BE2C (cell line): Measurements from ENCODE around the gene PXK.

Experiments used
- DNase-seq: peaks from one replicate; pipeline ENCODE4 v3.0.0-alpha.2; 2020
- H3K27me3 ChIP-seq: fragments of 250-450 bp; sonication (Bioruptor Pico); 2 replicates; pipeline ENCODE4 v1.5.1; 2020; ENCODE audit warnings: mild to moderate bottlenecking
- H3K36me3 ChIP-seq: fragments of 250-450 bp; sonication (Bioruptor Pico); 2 replicates; pipeline ENCODE4 v1.5.1; 2020; ENCODE audit warnings: mild to moderate bottlenecking
- H3K4me1 ChIP-seq: fragments of 250-450 bp; sonication (Bioruptor Pico); 2 replicates; pipeline ENCODE4 v1.5.1; 2020
- H3K4me3 ChIP-seq: 2 replicates; pipeline ENCODE4 v1.5.1; 2011; ENCODE audit warnings: low read depth, low read length
- H3K9me3 ChIP-seq: fragments of 250-450 bp; sonication (Bioruptor Pico); 2 replicates; pipeline ENCODE4 v1.5.1; 2020
- TF ChIP-seq, protein P1 (sequence below): IDR thresholded peaks from 2 replicates; pipeline ENCODE4 v1.5.1; 2012; ENCODE audit warnings: mild to moderate bottlenecking, low read depth, low read length

Gene PXK

DNA sequence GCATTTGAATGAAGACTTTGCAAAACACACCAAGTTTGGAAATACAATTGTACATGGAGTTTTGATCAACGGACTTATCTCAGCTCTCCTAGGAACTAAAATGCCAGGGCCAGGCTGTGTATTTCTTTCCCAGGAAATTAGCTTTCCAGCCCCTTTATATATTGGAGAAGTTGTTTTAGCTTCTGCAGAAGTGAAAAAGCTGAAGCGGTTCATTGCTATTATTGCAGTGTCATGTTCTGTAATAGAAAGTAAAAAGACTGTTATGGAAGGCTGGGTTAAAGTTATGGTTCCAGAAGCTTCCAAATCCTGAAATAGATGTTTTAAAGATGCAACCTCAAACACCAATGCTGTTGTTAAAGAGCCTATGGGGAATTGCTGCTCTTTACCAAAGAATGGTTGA lies 14.9 kb upstream of the PXK start:
- Histone ChIP-seq H3K36me3 (no peaks in the 10 kb centered on the region; the same call in 1 of the 2 replicates), H3K9me3 (no peaks in the 10 kb centered on the region), H3K4me1 (no peaks in the 10 kb centered on the region), H3K4me3 (no peak overlapping the region), H3K27me3 (no peaks in the 10 kb centered on the region)
- DNase-seq, result no peak
- TF ChIP-seq, protein P1, sequence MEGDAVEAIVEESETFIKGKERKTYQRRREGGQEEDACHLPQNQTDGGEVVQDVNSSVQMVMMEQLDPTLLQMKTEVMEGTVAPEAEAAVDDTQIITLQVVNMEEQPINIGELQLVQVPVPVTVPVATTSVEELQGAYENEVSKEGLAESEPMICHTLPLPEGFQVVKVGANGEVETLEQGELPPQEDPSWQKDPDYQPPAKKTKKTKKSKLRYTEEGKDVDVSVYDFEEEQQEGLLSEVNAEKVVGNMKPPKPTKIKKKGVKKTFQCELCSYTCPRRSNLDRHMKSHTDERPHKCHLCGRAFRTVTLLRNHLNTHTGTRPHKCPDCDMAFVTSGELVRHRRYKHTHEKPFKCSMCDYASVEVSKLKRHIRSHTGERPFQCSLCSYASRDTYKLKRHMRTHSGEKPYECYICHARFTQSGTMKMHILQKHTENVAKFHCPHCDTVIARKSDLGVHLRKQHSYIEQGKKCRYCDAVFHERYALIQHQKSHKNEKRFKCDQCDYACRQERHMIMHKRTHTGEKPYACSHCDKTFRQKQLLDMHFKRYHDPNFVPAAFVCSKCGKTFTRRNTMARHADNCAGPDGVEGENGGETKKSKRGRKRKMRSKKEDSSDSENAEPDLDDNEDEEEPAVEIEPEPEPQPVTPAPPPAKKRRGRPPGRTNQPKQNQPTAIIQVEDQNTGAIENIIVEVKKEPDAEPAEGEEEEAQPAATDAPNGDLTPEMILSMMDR, result no peak

DNA sequence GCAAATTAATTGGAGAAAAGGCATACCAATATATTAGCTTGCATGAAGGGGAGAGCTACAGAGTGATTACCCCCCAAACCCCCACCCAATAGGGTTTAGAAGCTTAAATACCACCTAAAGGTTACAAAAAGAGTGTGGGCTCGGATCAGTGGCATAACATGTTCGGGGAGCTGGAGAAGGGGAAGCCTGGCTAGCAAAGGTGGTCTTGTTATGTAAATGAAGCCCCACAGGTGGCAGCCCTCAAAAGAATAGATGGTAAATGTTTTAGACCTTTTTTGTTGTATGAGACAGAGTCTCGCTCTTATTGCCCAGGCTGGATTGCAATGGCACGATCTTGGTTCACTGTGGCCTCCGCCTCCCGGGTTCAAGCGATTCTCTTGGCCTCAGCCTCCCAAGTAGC lies 10.9 kb upstream of the PXK start:
- Histone ChIP-seq H3K4me1 (no peaks in the 10 kb centered on the region), H3K27me3 (no peaks in the 10 kb centered on the region), H3K4me3 (no peak overlapping the region), H3K36me3 (no peaks in the 10 kb centered on the region), H3K9me3 (no peaks in the 10 kb centered on the region)
- TF ChIP-seq, protein P1, result no peak
- DNase-seq, result no peak

DNA sequence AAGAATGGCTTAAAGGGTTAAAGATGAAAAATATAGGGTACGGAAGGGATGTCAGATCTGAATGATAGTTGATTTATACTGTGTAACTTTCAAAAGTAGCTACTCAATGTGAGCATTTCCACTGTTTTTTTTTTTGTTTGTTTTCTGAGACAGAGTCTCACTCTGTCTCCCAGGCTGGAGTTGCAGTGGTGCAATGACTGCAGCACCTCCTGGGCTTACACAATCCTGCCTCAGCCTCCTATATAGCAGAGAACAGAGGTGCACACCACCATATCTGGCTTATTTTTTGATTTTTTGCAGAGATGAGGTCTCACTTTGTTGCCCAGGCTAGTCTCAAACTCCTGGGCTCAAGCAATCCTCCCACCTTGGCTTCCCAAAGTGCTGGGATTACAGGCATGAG lies 9.9 kb upstream of the PXK start:
- no peaks in the 10 kb centered on the region for H3K9me3 ChIP-seq
- no peaks in the 10 kb centered on the region for H3K4me1 ChIP-seq
- TF ChIP-seq, protein P1, result no peak
- H3K4me3 ChIP-seq, result no peak overlapping the region
- no peaks in the 10 kb centered on the region for H3K27me3 ChIP-seq
- H3K36me3 ChIP-seq, result no peaks in the 10 kb centered on the region
- no peak for DNase-seq

DNA sequence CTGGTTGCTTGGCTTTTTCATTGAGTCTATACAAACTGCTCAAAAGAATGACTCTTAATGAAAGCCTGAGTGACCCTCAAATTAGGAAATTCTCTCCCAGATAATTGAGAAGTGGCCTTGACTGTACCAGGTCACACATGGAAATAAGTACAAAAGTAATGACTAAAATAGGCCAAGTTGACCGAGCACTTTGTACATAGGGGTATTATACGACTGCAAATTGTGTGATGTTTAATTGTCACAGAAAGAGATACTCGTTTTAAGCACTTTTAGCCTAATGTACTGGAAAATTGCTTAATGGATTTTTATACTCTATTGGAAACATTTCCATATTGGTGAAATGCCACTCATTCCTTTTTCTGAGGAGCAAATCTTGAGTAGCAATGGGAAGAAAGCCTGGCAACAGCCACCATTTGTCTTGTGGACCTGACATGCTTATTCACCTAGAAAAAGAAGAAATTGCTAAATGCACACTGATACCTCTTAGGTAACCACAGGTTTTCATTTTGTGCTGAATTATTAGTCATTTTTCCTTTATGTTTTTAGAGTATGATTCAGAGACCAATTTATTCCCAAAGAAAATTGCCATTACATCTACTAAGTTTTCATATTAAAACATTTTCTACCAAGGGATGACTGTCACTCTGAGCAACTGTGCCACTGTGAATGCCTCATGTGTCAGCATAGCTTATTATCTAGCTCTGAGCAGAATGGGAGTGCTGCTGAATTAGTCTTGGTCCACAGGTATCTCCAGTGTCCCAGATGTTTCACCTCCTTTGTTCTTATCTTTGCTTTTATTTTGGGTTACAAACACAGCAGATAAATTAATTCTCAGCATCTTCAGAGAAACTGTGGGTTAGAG lies 8.9 kb upstream of the PXK start:
- no peak for DNase-seq
- H3K9me3 ChIP-seq, result no peaks in the 10 kb centered on the region
- TF ChIP-seq, protein P1, result no peak
- H3K36me3 ChIP-seq, result no peaks in the 10 kb centered on the region
- H3K27me3 ChIP-seq, result no peaks in the 10 kb centered on the region
- no peak overlapping the region for H3K4me3 ChIP-seq
- no peaks in the 10 kb centered on the region for H3K4me1 ChIP-seq

DNA sequence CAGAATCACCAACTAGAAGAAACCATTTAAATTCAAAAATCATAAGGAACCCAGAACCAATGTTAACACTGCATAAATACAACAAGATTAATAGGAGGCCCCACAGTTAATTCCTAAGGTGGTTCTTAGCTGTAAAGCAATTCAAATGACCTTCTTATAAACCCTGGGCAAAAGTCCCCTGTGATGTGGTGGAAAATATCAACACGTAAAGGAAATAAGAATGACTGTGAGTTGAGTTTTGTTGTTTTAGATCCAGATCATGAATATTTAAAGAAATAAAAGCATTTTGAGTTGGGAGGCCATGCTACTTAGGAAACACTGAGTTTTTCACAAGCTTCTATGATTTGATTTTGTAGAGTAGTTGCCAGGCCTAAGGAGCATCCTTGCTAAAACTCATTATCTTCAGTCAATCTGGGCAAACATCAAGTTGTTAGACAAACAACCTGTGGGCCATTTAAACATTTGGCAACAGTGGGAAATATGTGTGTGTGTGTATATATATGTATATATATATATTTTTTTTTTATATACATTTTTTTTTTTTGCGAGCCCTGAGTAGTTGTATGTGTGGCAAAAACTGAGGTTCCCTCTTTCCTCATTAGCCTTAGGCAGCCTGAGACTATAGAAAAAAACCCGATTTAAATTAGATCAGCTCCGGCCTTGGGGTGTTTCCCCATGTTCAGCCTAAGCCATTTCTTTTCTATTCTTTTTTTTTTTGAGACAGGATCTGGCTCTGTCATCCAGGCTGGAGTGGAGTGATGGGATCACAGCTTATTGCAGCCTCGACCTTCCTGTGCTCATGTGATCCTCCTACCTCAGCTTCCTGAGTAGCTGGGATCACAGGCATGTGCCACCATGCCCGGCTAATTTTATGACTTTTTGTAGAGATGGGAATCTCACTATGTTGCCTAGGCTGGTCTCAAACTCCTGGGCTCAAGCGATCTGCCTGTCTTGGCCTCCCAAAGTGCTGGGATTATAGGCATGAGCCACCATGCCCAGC lies 8.0 kb upstream of the PXK start:
- Histone ChIP-seq H3K36me3 (no peaks in the 10 kb centered on the region), H3K27me3 (no peaks in the 10 kb centered on the region), H3K9me3 (no peaks in the 10 kb centered on the region), H3K4me1 (no peaks in the 10 kb centered on the region), H3K4me3 (no peak overlapping the region)
- DNase-seq, result no peak
- TF ChIP-seq, protein P1, result no peak
